Pons (tissue), 1 donor: ENCODE measurements around the gene ABCA13.
A peak's percentile ranks its signal among the peaks of the same experiment; 100 is the strongest.

Source experiments
- DNase-seq: peaks from one replicate; pipeline ENCODE4 v3.0.0-alpha.2; 2016; ENCODE audit warnings: low spot score

The ABCA13 gene

DNA sequence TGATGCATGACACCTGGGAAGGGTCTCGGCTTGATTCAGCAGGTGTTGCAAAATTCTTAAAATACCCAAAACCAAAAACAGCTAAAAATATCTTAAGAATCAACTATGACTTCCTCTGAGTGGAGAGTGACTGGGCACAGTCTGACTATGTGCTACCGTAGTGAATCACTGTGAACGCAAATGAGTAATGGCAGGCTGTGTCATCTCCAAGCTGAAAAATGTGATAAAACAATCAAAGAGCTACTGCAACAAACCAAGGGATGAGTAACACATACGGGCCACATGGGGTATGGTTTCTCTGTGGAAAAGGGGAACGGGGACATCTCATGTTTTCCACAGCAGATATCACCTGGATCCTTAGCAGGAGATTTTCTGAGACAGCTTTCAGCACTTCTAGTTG, 127.5 kb downstream of the ABCA13 start:
- no peak for DNase-seq

DNA sequence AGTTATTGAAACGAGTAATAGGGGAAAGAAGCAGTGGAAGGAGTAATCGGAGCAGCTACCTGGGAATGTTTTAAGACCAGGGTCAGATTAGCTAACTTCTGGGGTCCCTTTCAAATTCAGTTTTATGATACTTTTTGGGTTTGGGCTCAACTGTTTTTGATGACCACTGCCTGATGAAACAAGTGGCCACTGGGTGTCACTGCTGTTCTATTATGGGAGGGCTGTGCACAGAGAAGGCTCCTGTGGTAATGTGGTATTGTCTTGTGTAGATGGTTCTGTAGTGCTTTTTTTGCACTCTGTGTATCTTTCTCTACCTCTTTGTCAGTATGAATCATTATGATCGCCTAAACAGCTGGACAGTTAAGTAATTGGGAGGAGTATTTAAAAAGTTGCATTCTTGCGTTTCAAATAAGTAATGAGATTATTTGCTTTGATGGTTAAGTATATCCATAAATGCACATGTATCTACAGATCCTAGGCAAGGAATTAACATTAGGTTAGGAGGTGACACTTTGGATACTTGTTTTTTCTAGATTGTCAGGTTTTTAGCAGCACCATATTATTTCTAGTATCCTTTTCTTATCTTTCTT, 128.4 kb downstream of the ABCA13 start:
- DNase-seq, result peak; percentile 76

- DNase-seq, result no peak
Measured at GRCh38 chr7:48300301-48300700, 129.0 kb downstream of the ABCA13 start.

DNA sequence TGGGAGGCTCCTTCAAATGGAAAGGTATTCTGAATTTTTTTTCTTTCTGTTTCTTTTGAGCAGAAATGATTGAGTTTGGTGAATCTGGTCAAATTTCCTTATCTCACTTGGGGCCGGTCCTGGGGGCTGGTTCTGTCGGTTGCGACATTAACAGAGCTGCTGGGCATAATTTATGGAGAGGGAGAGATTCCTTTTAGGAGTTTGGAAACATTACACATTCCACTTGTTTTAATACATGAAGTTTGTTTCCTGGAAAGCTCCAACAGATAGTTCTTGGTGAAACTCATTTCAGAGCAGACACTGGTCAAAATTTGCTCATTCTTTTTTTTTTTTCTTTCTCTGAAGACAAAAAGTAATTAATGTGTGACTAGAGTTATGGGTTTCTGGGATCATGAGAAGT, 129.9 kb downstream of the ABCA13 start:
- no peak for DNase-seq

DNA sequence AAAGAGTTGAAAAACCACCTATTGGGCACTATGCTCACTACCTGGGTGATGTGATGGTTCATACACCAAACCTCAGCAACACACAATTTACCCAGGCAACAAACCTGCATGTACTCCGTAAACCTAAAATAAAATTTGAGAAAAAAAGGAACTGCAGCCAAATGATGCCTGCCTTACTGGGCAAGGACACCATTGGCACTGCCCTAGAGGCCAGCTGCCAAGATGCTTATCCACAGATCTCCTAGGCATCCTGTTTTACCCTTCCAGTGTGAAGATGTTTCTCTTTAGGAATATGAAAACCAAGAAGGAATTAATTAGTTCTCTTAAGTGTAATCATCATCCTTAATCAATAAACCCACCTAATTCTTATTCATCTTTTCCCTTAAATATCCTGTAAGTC, 133.4 kb downstream of the ABCA13 start:
- DNase-seq, result no peak

DNA sequence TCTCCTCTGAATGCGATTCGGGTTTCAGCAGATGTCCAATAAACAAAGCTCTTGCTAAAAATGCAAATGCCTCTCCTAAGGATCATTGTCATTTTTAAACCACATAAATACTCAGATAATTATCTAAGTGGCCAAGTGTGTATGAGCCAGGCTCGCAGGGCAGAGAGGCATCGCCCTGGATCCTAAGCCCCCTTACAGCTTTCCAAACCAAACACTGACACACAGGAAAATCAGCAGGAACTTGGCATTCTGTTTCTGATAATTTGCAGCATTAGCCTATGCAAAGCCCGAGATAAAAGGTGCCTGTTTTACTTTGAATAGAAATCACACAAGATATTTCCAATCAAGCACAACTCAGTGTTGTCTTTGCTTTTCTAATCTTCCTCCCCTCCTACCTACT, 134.4 kb downstream of the ABCA13 start:
- no peak for DNase-seq

DNA sequence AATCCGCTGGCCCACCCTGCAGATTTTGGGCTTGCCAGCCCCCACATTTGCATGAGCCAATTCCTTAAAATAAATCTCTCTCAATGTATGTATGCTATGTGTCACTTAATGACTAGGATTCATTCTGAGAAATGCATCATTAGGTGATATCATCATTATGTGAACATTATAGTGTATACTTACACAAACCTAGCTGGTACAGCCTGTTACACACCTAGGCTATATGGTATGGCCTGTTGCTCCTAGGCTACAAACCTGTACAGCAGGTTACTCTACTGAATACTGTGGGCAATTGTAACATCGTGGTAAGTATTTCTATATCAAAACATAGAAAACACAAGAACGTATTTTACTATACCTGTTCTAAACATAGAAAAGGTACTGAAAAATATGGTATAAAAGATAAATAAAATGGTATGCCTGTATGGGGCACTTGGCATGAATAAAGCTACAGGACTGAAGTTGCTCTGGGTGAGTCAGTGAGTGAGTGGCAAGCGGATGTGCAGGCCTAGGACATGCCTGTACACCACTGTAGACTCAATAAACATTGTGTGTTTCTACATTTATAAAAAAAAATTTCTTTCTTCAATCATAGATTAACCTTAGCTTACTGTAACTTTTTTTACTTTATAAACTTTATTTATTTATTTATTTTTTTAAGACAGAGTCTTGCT, 135.9 kb downstream of the ABCA13 start:
- DNase-seq, result no peak

DNA sequence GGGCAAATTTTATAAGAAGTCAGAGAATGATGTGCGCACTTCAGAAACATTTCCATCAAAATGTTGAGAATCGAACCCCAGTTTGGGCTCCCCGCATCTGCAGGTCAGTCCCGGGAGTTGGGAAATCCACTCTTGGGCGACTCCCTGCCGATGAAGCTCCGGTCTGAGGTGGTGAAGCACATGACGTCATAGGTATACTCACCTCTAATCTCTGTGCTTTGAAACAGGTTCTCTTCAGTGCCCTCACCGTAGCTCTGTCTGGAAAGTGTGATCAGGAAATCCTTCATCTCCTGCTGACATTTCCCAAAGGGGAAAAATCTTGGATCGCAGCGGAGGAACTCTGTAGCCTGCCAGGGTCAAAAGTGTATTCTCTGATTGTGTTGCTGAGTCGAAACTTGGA, 138.5 kb downstream of the ABCA13 start:
- no peak for DNase-seq

DNA sequence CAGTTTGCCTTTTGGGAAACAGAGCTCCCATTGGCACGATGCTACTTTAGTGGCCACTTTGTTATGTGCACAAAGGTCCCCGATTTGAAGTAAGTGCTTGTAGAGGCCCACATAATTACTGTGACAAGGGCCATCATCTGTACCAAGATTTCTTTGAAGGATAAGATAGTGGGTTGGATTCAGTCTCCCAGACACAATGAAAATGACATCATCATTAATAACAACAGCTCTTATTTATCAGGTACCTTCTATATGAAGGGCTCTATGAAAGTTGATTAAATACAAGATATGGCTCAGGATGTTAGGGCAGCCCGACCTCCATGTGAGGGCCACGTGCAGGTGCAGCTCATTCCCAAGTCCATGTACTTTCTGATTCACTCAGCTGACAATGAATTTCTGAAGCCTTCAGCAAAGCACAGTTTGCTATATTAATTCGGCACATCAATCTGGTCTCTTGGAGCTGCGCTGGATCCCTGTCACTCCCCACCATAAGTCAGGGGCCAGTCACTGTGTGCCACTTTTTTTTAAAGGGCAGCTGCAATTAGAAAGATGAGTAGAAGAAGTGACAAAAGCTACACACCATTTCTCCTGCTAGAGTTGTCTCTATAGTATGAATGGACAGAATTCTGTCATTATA, 140.3 kb downstream of the ABCA13 start:
- no peak for DNase-seq

DNA sequence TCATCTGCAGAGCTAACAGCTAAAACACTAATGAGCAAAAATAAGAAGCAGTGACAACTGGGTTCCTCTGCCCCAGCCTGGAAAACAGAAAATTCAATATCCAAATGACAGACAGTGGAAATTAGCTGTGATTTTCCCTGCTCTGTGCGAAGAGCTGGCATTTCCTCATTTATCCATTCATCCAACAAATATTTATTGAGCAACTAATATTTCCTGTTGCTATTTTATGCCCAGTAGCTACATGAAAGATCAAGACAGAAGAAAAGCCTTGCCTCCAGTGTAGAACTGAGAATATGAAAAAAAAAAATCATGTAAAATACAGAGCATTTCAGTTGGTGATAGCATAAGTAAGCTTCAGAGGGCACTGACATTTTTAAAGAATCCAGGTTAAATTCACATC, 140.9 kb downstream of the ABCA13 start:
- no peak for DNase-seq

DNA sequence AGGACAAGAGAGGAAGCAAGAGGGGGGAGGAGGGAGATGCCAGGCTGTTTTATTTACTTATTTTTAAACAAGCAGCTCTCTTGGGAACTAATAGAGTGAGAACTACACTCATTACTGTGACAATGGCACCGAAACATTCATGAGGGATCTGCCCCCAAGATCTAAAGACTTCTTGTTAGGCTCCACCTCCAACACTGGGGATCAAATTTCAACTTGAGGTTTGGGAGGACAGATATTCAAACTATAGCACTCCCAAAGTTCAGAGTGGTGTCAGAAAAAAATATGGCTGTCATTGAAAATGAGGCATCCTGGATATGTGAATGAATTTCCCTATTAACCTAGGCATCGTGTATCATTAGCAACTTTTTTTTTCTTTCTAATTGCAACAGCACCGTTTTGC, 145.5 kb downstream of the ABCA13 start:
- no peak for DNase-seq

GRCh38 chr7:48317360-48317759, 146.1 kb downstream of the ABCA13 start:
- DNase-seq, result no peak

DNA sequence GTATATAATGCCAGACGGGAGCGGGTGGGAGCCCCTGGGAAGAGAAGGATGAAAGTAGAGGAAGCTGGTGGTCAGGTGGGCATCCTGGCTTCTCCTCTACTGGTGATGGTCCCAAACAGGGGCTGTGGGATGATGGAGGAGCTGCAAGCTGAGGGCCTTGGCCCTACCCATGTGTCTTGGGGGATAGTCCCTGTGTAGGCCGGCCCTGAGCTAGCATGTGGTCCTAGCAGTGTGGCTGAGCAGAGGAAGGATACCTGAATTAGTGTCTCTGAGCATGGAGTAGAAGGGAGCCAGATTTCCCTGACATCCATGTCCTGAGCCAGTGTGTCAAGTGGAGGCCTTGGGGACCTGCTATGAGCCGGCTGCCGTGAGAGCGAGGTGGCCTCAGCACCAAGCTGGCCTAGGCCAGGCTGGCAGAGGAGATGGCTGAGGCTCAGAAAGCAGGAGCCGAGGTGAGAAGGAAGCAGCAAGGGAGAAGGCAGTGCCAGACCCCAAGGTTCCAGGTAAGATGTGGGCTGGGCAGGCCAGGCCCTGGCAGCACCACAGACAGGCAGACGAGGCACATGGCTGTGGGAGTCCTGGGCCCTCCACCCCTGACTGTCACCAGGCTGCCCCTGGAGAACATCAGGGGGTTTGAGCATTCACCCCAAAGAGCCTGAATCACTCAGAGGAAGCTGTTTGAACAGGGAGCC, 150.2 kb downstream of the ABCA13 start:
- DNase-seq, result no peak

- peak; percentile 48 for DNase-seq
Measured at GRCh38 chr7:48337012-48337621, 165.9 kb downstream of the ABCA13 start.

- no peak for DNase-seq
Measured at GRCh38 chr7:48337781-48338180, 166.5 kb downstream of the ABCA13 start.

- no peak for DNase-seq
Measured at GRCh38 chr7:48347230-48347825, 176.1 kb downstream of the ABCA13 start.

DNA sequence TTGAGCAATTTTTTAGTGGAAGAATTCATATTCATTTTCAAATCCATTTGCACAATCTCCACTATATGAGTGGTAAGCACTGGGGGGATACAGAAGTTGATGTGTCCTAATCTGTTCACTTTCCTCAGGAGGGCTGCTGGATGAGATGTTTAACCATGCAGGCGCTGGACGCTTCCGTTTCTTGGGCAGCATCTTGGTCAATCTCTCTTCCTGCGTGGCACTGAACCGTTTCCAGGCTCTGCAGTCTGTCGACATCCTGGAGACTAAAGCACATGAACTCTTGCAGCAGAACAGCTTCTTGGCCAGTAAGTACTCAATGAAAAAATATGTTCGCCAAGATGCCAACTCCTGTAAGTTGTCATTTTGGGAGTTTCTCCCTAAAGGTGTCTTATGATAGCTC, 179.3 kb downstream of the ABCA13 start:
- no peak for DNase-seq

DNA sequence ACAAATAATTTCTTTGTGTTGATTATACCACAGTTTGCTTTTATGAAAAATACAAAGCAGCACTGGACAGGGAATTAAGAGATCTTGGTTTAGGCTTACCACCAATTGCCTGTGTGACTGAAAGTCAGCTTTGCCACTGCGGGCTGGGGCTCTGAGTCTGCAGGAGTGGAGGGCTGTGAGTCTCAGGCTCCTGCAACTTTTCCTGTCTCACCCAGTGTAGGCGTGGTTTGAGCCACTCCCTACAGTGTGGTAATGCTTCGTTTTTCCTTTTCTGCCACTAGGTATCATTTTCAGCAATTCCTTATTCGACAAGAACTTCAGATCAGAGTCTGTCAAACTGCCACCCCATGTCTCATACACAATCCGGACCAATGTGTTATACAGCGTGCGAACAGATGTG, 180.6 kb downstream of the ABCA13 start:
- no peak for DNase-seq

GRCh38 chr7:48355346-48355745, 184.1 kb downstream of the ABCA13 start:
- DNase-seq, result no peak

GRCh38 chr7:48360574-48360973, 189.3 kb downstream of the ABCA13 start:
- no peak for DNase-seq

DNA sequence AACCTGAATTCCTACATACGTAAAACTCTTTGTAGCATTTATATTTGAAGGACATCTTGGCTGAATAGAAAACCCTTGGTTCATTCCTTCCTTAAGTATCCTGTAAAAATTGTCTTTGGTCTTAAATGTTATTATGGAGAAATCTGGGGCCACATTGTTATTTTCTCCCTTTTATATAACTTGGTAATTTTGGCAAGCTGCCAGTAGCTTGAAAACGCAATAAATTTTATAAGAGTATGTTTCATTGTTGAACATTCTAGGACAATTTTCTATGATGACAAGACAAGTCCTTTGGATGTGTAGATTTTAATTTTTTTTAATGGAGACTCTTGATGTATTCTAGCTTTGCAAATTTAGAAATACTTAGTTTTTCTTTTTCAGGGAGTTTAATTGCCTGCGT, 191.9 kb downstream of the ABCA13 start:
- no peak for DNase-seq

GRCh38 chr7:48365010-48365409, 193.8 kb downstream of the ABCA13 start:
- no peak for DNase-seq
